Hindlimb muscle (tissue), 1 donor: ENCODE data around the gene GRAMD2A. TPM values are rescaled to one million over a fixed set of nuclear protein-coding genes. Genes with fewer than 3 reads are reported as not detected.

ENCODE experiments used
- DNase-seq: peaks from one replicate; pipeline ENCODE4 v3.0.0-alpha.2; 2013
- polyA plus RNA-seq: library from polyadenylated mRNA; unstranded; fragments of 120-200 nt; gene quantifications from one replicate; pipeline ENCODE4 v1.2.1, GENCODE V29; 2013; ENCODE audit not compliant: insufficient read length

Gene GRAMD2A
- polyA plus RNA-seq, 1 donor: 2.6 TPM

DNA sequence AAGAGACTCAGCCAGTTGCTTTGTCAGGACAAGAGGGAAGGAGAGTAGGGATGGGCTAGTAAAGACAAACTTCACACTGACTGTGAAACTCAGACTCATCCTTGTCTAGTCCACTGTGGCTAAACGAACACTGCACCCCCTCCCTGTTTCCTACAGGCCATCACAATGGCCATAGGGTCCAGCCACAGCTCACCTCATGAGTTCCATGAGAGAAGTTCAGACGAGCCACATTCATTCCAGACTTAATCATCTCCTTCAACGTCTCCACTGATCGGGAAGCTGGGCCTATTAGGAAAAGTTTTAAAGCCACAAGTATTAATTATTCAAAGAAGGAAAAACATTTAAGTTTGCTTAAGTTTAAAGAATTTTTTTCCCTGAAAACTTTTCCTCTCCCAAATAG, 19.6 kb upstream of the GRAMD2A start:
- no peak for DNase-seq

DNA sequence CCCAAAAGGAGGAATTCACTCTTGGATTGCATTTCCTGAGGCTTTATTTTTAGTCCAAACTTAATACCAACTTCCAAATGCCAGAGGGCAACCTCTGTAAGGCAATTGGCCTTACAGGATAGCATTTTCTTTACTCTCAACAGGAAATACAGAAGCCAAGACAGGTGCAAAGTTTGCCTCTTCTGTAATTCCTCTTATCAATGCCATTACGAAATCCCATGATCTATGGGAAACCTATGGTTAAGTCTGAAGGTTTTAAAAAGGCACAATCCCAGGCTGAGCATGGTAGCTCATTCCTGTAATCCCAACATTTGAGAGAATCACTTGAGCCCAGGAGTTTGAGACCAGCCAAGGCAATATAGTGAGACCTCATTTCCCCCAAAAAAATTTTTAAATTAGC, 18.5 kb upstream of the GRAMD2A start:
- DNase-seq: no peak

DNA sequence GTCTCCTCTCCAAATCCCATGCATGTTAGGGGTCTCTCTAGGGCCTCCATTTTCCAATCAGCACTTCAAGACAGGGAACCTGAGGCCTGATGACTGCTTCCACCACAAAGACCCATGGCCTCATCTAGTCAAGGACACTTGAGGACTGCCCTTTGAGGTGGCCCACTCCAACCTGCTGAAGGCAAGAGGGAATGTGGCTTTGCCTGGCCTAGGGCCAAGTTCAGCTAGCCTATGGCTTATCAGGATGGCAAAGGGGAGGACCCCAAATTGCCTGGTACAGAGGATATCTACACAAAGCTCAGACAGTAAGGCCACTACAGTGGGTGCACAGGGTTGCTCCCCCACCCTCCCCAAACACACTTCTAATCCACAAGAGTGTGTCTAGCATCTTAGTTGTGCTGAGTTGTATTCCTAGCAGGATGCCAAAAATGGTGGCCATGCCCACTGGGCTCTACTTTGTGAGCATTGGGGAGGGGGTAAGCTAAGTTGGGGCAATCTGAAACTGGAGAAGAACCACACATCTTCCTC, 10.0 kb upstream of the GRAMD2A start:
- no peak for DNase-seq

DNA sequence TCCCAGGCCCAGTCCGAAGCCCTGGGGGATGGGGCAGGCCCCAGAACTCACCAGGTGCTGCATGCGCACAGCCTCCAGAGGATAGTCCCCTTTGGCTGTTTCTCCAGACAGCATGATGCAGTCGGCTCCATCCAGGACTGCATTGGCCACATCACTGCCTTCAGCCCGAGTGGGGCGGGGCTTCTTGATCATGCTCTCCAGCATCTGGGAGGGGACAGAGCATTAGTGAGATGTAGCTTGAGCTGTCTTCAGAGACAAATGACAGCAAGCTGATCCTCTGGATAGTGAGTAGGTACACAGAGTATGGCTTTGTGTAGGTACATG, 9.1 kb upstream of the GRAMD2A start:
- DNase-seq: no peak

DNA sequence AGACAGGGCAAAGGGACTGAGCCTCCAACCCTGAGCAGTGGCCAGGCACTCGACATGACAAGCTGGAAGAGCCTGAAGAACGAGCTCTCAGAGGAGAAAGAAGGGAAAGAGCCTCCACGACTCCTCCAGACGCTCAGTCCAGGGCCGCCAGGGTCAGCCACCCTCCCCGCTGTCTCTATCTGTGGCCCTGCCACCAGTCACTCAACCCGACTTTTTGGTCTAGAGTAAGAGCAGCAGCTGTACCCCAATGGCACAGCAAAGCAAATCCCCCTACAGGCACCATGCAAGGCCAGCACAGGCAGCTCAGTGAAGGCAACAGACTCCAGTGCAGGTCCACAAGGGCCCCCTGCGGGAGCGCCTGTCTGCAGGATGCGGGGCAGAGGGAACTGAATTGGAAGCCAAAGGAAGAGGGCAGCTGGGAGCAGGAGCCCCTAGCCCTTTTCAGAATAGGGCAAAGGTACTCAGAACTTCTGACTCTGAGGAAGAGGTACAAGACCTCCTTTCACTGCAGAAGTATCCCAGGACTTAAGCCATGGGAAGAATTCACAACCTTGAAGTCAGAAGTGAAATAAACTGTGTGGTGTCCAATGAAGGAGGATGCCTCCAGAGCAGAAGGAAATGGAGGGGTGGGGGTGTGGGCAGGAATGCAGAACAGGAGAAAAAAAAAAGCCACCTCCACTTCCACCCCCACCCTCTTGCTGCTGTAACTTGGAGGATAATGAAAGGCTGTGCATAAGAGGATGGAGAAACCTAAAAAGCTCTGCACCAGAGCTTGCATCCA, 8.5 kb upstream of the GRAMD2A start:
- DNase-seq: no peak

DNA sequence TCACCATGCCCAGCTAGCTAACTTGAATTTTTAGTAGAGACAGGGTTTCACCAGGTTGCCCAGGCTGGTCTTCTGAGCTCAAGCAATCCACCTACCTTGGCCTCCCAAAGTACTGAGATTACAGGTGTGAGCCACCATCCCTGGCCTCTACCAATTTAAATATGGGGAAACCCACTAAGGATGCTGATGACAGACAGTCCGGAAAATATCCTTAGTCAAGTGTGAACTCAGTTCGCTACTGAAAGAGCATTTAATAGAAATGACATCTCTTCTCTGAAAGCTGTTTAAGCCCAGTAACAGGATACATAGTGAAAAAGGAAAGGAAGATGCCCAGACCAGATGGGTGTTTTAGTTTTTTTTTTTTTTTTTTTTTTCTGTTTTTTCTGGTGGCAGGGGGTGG, 7.7 kb upstream of the GRAMD2A start:
- DNase-seq: no peak

DNA sequence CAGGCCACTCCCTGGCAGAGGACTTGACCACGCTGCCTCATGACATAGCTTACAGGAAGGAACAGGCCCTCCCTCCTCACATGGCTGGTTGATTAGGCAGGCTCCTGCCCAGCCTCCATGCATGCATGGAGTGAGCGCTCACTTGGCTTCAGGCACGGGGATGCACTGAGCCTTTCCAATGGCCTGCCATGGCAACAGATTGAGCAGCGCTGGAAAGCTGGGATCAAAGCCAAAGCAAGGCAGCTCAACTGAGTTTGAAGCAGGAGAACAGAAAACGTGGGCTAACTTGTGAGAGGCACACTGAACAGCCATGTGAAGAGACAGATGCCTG, 5.9 kb upstream of the GRAMD2A start:
- peak; percentile 76 for DNase-seq

DNA sequence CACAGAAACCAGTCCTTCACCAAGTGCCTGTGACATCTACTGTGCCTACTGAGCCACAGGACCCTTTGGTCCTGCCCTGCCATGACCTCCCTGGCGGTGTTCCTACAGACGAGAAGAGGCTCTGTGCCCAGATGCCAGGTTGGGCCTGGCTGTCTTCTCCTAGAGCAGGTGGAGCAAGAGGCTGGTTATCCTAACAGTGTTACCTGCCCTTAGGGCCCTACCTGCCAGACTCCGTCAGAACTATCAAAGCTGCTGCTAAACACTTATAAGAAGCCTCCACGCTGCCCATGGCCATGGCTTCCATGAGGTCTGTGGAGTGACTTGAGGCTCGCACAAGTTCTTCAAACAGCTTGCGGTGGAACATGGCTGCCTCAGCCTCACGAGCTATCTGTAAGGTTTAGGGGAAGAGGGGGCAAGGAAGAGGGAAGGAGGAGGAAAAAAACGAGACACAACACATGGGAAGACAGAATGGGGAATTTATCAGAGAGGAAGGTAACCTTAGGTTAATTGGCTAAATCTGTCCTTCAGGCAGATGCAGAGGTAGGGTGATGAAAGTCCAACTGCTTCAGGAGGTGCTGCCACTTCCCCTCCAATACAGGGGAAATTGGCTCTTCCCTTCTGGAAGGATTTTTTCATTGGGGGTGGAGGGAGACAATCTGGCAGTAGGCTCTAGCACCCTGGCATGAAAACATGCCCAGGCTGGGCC, 5.4 kb upstream of the GRAMD2A start:
- no peak for DNase-seq

DNA sequence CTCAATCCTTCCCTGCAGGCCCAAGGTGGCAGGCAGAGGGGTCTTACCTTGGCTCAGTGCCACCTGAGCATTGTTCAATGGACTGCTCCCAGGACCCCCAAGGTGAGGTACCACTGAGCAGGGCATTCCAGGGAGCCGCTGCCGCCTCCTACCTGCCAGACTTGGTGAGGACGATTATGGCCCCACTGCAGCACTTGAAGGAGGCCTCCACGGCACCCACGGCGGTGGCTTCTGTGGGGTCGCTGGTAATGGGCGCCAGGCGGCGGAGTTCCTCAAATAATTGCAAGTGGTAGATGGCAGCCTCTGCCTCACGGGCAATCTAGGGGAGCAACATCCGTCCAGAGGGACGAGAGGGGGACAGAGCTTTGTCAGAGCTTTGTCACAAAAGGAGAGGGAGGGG, 4.7 kb upstream of the GRAMD2A start:
- no peak for DNase-seq

DNA sequence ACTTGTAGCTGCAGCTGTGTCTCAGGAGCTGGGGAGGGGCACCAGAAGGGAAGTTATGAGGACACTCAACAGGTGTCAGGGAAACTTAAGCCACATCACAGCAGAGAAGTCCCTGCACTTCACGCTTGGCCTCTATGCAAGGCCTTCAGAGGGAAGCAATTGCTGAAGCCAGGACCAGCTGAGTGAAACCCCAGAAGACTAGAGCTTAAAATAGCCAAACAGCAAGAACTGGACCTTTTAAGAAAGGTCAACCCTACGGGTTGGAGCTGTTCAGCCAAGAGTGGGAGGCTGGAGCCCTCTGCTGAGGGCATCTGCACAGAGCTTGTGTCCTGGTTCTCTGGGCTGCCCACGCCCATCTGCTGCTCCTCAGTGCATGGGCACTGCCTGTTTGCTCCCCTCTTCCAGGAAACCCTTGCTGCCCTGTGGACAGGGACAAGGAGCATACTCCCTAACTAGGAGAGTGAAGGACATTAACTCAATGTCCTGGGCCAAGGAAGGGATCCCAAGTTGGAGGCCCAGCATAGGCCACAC, 3.9 kb upstream of the GRAMD2A start:
- DNase-seq: no peak

DNA sequence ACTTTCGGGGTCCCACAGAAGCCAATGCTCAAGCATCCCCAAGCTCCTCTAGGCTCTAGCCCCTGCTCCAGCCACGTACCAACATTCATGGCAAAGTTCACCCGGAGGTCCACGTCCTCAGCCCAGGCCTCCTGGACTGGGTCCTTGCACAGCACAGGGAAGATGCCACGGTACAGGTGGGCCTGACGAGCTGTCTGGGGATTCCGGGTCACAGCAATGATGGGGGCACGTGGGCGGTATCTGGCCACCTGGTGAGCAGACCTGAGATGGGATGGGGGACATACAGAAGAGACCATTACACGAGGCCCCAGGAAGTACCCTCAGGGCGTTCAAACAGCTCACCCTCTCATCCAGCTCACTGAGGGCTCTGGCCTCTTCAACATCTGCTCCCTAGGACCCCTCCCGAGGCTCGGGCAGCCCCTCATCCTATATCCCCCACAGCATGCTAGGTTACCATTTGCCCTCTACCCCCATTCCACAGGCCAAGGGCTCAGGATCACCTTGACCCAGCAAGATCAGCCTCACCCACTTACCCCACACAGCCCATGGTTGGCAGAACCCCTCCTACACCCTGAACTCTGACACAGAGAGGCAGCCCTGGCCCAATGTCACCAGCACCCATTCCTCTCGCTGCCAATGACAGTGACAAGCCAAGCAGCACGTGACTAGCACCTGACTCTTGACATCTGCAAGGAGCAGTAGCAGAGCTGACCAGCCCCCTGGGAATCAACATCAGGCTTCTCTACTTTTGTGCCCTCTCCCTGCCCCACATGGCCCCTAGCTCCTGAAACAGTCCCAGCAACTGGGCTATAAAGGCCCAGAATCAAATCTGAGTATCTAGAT, 3.0 kb upstream of the GRAMD2A start:
- DNase-seq: no peak

DNA sequence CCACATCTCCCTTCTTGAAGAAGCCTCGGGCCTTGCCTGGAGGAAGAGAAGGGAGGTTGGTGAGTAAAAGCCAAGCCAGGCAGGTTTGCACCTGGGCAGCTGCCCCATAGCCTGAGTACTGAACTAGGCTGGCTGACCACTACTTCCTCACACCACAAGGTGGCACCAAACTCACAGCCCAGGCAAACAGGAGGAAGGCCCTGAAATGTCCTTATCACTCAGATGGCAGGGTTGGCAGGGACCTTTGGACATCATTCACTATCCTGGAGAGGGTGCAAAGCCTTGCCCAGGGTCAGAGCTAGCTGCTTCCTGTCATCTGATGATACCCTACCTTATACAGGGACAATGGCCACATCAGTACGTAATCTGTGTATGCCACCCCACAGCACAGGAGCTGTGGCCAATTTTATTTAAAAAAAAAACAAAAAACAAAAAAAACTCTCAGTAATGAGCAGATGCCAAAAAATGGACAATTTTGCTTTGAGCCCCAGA, 2.2 kb upstream of the GRAMD2A start:
- DNase-seq: peak; percentile 71

DNA sequence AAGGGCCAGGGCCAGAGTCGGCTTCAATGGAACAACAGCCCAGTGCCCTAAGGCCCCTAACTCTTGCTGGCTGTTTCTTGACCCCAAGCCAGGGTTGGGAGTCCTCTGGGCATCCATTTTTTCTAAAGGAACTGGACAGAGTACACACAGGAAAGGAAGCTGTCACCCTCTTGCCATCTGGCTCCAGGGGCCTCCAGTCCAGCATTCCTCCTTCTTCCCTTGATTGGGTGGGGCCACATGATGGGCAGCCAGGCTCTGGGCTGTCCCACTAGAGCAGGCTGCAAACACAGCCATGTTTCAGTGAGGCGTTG, 1.6 kb upstream of the GRAMD2A start:
- DNase-seq: no peak

DNA sequence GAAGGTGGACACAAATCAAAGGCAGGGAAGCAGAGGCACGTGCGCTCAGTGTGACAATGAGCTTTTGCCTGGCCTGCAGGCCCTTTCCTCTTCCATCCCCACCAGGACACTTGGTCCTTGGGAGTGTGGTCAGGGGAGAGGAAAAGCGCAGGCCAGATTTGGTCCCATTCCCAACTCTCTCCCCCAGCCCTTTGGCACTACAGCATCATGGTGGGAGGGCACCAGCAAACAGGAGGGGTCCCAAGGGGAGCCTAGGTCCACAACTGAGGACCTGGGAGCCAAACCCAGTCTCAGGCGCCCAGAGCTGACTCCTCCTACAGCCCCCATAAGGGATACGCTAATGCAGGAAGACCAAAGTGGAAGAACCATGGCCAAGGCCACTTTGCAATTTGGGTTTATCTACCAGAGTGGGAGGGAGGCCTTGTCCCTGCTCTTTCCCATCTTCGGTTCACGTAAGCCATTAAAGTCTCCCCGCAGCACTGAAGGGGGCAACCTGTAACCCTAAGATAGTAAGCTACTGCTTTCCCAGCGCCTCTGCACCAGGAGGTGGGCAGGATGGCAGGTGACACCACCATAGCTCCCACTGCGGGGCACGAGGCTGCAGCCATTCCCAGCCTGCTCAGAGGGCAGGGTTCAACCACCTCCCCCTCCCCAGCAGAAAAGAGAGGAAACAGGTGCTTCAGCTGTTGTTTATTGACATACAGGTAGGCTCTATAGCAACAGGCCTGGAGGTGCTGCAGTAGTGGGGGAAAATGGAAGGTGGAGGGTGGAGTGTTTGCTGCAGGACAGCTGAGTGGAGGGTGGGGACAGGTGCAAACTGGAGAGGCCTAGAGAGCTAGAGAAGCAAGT, 993 bp upstream of the GRAMD2A start:
- no peak for DNase-seq

DNA sequence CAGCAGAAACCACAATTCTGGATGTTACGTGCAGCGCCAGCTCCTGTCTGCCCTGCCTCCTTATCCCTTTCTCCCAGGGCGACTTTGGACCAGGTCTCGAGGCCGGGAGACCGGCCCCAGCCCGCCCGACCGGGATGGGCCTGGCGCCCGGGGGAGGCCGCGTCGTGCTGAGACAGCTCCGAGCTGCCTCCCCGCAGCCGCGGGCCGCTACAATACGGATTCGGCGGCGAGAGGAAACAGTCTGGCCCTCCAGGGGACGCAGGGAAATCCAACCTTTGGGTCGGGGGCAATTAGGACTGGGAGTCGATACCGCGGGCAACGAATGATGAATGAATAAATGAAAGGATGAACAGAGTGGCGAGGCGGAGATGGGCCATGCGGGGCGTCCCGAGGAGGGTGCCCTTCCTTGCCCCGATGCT, 537 bp downstream of the GRAMD2A start:
- no peak for DNase-seq

DNA sequence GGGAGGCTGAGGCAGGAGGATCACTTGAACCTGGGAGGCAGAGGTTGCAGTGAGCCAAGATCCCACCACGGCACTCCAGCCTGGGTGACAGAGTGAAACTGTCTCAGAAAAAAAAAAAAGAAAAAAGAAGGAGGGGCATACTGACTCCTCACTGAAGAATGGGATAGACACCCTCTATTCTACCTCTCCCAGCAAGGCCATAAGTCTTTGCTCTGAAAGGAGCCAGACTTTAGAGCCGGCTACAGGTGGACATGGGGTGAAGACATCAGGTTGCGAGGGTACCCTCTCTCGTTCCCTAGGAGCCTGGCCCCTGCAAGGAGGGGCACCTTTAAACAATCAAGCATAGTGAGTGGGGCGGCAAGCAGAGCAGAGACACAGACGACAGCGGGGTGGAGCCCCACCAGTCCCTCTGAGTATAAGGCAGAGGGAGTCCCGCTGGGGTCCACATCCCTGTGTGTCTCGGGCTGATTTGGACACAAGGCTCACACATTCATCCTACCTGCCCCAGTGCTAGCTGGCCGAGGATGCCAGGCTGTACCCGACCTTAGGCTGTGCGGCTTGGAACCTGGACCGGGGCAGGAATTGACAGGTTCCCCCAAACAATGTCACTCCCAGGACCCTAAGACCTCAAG, 1.1 kb downstream of the GRAMD2A start:
- DNase-seq: no peak

DNA sequence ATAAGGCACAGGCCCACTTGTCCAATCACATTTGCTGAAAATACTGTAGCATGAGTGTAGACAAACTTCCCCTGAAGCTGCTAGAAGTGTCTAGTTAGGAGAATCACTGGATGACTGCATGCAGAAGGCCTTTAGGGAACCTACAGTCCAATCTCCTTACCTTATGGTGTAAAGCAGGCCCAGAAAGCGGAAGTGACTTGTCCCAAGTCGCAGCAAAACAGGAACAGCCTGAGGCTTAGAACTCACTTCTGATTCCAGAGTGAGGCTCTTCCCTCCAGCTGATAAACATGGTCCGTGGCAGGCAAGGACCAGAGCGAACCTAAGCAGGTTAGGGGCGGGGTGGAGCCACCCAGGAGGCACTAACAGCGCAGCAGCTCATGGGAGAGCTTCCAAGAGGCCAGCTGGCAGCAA, 2.5 kb downstream of the GRAMD2A start:
- DNase-seq: no peak

DNA sequence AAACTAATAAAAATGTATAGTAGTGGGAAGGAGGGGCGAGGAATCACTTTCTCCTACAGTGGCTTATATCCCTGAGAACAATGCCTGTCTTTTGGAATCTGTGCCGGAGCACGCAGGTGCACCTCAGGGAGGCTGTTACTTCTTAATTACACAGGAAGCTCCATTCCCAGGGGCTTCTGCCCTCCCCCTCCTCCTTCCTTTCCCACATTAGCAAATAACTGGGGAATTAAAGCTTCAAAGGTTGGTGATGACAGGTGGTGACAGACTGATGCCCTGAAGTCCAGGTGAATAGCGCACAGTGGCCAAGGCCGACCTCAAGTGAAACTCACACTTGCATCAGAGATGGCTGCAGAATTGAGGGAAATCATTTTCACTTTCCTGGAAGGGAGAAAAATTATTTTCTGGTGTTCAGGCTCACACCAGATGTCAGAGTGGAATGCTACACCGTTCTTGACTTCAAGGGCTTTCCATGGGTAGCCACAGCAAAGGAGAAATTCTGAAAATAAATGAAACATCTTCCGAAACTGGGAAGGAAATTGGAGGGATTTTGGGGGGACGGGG, 3.7 kb downstream of the GRAMD2A start:
- no peak for DNase-seq

DNA sequence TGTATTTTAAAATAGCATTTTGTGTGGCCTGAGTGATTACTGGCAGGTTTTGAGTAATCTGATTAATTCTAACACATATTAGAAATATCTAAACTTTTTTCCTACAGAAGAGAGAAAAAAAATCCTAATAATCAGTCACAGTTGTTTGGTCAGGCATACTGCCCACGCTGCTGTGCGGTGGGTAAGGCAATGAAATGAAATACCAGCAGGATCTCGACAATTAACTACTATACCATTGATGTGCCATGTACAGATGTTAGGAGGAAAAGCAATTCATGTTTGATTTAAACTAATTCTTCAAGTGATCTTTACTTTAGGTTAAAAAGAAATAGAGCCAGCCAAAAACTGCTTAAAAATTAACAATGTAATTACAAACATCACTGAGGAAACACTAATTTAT, 5.2 kb downstream of the GRAMD2A start:
- DNase-seq: no peak

DNA sequence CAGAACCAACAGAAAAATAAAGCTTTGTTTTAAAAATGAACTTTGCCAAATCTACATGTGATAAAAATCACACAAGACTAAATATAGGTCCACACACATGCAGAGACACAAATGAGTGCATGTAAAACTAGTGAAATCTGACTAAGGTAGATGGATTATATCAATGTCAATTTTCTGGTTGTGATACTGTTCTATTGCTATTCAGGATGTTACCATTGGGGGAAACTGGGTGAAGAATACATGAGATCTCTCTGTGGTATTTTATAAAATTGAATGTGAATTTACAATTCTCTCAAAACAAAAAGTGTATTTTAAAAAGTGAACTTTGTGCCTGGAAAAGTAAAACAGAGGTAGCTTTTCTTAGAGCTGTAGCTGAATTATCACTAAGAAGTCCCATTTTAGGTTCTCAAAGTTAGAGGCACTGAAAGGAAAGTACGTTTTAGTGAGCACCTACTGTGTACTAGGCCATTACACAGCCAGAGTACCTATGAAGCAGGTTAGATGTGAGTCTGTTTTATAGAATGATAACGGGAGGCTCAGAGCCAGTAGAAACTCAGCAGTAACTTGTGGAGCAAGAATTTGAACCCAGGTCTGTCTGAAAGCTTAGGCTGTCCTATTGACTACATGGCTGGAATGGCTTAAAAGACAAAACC, 8.2 kb downstream of the GRAMD2A start:
- DNase-seq: no peak
